Ascending aorta (tissue), 2 donors: ENCODE measurements around the gene L1TD1. TPM values are rescaled to one million over a fixed set of nuclear protein-coding genes. Genes with fewer than 3 reads are reported as not detected.
"Not testable (repeated sequence)": the region's sequence is repeated elsewhere in the genome, so short reads cannot be mapped to it uniquely, and the experiment has no call there.

ENCODE experiments used
- DNase-seq, 2 donors: peaks; one replicate each; pipeline ENCODE4 v3.0.0-alpha.2; 2019; ENCODE audit warnings: low spot score in 2 of 2
- H3K27ac ChIP-seq, 2 donors: fragments of 200-600 bp; sonication (generic); one replicate each; pipeline ENCODE4 v1.5.1; 2016 to 2017; ENCODE audit warnings: mild to moderate bottlenecking in 1 of 2
- H3K27me3 ChIP-seq: fragments of 200-600 bp; sonication (generic); one replicate; pipeline ENCODE4 v1.5.1; 2017
- H3K36me3 ChIP-seq, 2 donors: fragments of 200-600 bp; sonication (generic); one replicate each; pipeline ENCODE4 v1.5.1; 2016
- H3K4me1 ChIP-seq, 2 donors: fragments of 200-600 bp; sonication (generic); one replicate each; pipeline ENCODE4 v1.5.1; 2016 to 2017; ENCODE audit warnings: mild to moderate bottlenecking in 1 of 2
- H3K4me3 ChIP-seq, 2 donors: fragments of 200-600 bp; sonication (generic); one replicate each; pipeline ENCODE4 v1.5.1; 2016 to 2017; ENCODE audit warnings: mild to moderate bottlenecking in 1 of 2
- H3K9me3 ChIP-seq, 2 donors: fragments of 200-600 bp; sonication (generic); one replicate each; pipeline ENCODE4 v1.5.1; 2016
- intact Hi-C: fragments of 100-400 bp; cut with DNase I; formaldehyde crosslinking; loops from one replicate; pipeline ENCODE4 v1.15.1; 2023
- total RNA-seq: library from RNA; depleted of rRNA; stranded (reverse); fragments of >200 nt; gene quantifications from one replicate; pipeline ENCODE4 v1.1.0, GENCODE V29; 2016
- TF ChIP-seq, protein P1 (sequence below), 3 experiments: fragments of 200-600 bp in 2 of 3; fragments of 450-650 bp in 1 of 3; sonication (generic) in 2 of 3; IDR thresholded peaks; one replicate each; pipeline ENCODE4 v1.5.1; 2016 to 2019; ENCODE audit warnings: antibody characterized with exemption in 3 of 3, mild to moderate bottlenecking in 1 of 3, moderate library complexity in 1 of 3

The L1TD1 gene
- total RNA-seq, 1 donor from 2014 or later, result not detected

DNA sequence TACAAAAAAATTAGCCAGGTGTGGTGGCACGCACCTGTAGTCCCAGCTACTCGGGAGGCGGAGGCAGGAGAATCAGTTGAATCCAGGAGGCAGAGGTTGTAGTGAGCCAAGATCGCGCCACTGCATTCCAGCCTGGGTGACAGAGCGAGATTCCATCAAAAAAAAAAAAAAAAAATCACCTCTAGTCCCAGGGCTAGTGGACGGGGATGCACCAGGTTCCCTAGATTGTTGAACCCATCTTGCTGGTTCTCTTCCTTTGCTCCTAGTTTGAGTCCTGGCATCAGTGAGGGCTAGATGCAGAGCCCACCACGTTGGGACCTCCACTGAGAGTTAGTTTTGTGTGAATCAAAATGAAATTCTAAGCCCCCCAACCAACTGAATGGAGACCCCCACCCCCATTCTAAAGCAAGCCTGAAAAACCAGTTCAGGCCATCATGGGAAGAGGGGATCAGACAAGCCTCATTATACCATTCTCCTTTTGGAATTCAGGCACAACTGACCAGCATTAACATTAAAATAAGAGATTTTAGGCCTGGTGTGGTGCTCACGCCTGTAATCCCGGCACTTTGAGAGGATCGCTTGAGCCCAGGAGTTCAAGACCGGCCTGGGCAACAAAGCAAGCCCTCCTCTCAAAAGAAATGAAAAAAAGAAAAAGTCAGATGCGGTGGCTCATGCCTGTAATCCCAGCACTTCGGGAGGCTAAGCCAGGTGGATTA, 17.9 kb upstream of the L1TD1 start:
- TF ChIP-seq, protein P1, sequence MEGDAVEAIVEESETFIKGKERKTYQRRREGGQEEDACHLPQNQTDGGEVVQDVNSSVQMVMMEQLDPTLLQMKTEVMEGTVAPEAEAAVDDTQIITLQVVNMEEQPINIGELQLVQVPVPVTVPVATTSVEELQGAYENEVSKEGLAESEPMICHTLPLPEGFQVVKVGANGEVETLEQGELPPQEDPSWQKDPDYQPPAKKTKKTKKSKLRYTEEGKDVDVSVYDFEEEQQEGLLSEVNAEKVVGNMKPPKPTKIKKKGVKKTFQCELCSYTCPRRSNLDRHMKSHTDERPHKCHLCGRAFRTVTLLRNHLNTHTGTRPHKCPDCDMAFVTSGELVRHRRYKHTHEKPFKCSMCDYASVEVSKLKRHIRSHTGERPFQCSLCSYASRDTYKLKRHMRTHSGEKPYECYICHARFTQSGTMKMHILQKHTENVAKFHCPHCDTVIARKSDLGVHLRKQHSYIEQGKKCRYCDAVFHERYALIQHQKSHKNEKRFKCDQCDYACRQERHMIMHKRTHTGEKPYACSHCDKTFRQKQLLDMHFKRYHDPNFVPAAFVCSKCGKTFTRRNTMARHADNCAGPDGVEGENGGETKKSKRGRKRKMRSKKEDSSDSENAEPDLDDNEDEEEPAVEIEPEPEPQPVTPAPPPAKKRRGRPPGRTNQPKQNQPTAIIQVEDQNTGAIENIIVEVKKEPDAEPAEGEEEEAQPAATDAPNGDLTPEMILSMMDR (IDR thresholded peaks at IDR 0.05), result no peak
- Histone ChIP-seq H3K27ac (no peak overlapping the region), H3K36me3 (no peaks in the 10 kb centered on the region), H3K9me3 (no peaks in the 10 kb centered on the region), H3K4me3 (no peak overlapping the region), H3K4me1 (no peaks in the 10 kb centered on the region), H3K27me3 (no peaks in the 10 kb centered on the region)
- DNase-seq, result no peak
- intact Hi-C loops, result loop anchor here (2.0 kb wide), 1 partner anchor 230 kb away; no protein-coding TSS in a partner anchor

- no peak overlapping the region for H3K27ac ChIP-seq
- H3K27me3 ChIP-seq, result no peaks in the 10 kb centered on the region
- H3K4me3 ChIP-seq, result no peak overlapping the region
- TF ChIP-seq, protein P1 (IDR thresholded peaks at IDR 0.05), result no peak
- DNase-seq, result no peak
- no peaks in the 10 kb centered on the region for H3K4me1 ChIP-seq
- no peaks in the 10 kb centered on the region for H3K9me3 ChIP-seq
- intact Hi-C loops, result loop anchor here (2.0 kb wide), 1 partner anchor 229 kb away; no protein-coding TSS in a partner anchor
- no peaks in the 10 kb centered on the region for H3K36me3 ChIP-seq
These were observed 17.0 kb upstream of the L1TD1 start for GRCh38 chr1:62177621-62178020.

DNA sequence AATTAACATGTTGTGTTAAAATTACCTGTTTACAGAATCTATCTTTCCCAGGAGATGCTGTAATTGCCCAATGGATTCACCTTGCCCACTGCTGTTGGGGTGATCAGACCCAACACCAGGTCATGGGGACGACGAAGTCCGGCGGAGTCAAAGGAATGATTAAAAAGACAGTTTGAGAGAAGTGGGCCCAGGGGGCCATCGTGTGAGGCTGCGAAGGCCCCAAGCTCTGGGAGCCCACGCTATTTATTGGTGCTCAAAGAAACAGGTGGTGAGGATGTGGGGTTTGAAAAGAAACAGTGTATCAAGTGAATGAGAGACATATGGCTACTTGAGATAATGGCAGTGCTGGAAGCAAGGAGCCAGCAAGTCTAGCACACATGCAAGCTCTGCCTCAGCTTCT, 16.3 kb upstream of the L1TD1 start:
- intact Hi-C loops, result no loop called here
- DNase-seq, result no peak
- TF ChIP-seq, protein P1 (IDR thresholded peaks at IDR 0.05), result no peak

DNA sequence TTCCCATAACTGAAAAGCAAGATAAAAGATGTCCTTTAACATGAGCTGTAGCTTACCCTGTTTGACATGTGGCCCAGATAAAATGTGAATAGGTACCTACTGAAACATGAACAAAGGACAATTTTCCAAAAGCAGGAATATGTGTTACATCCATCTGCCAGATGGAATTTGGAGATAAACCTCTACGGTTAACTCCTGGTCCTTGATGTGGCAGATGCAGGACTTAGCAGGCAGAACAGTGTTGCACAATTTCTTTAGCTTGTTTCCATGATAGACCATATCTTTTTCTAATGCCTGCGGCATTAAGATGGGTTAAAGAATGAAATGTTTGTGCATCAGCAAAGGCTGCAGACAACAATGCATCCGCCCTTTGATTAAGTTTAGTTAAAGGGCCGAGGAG, 14.6 kb upstream of the L1TD1 start:
- H3K27ac ChIP-seq, H3K4me1 ChIP-seq, H3K36me3 ChIP-seq, H3K27me3 ChIP-seq, H3K4me3 ChIP-seq, intact Hi-C loops, H3K9me3 ChIP-seq, DNase-seq: not testable (repeated sequence)

More for the DNA sequence above, 16.3 kb upstream of the L1TD1 start:
- H3K36me3 ChIP-seq, result no peaks in the 10 kb centered on the region
- H3K27me3 ChIP-seq, result no peaks in the 10 kb centered on the region
- no peaks in the 10 kb centered on the region for H3K9me3 ChIP-seq
- H3K27ac ChIP-seq, result no peak overlapping the region
- no peak overlapping the region for H3K4me3 ChIP-seq
- no peaks in the 10 kb centered on the region for H3K4me1 ChIP-seq

DNA sequence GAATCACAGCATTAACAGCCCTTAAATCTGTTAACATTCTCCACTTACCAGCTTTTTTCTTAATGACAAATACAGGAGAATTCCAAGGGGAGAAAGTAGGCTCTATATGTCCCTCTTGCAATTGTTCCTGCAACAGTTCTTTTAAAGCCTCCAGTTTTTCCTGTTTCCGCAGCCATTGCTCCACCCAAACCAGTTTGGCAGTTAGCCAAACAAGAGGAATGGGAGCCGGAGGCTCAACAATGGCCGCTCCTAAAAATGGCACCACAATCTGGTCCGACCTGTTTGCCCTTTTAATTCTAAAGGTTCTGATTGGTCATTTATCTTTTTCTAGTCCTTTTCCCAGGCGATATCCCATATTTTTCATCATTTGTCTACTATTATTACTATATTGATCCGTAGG, 14.0 kb upstream of the L1TD1 start:
- H3K27me3 ChIP-seq, result no peaks in the 10 kb centered on the region
- no peak for DNase-seq
- no peak overlapping the region for H3K4me3 ChIP-seq
- no peaks in the 10 kb centered on the region for H3K9me3 ChIP-seq
- TF ChIP-seq, protein P1 (IDR thresholded peaks at IDR 0.05), result no peak
- H3K36me3 ChIP-seq, result no peaks in the 10 kb centered on the region
- H3K27ac ChIP-seq, result no peak overlapping the region
- intact Hi-C loops, result no loop called here
- no peaks in the 10 kb centered on the region for H3K4me1 ChIP-seq

GRCh38 chr1:62181532-62181931, 13.1 kb upstream of the L1TD1 start:
- H3K4me3 ChIP-seq, result no peak overlapping the region
- no peaks in the 10 kb centered on the region for H3K27me3 ChIP-seq
- H3K4me1 ChIP-seq, result no peaks in the 10 kb centered on the region
- no peaks in the 10 kb centered on the region for H3K9me3 ChIP-seq
- intact Hi-C loops, result no loop called here
- no peak overlapping the region for H3K27ac ChIP-seq
- TF ChIP-seq, protein P1 (IDR thresholded peaks at IDR 0.05), result no peak
- no peak for DNase-seq
- H3K36me3 ChIP-seq, result no peaks in the 10 kb centered on the region

DNA sequence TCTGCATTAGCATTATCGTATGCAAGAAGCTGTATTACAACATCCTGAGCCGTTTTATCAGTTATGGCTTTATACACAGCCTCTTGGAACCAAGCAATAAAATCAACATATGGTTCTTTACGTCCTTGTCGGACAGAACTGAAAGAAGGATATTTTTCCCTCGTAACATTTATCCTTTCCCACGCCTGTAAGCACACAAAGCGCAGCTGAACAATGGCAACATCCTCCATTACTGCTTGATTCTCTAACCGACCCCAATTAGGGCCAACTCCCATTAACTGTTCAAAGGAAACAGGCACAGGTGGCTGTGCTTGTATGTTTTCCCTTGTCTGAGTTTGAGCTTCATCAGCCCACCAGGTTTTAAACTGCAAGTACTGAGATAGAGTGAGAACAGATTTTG, 12.5 kb upstream of the L1TD1 start:
- H3K27me3 ChIP-seq, DNase-seq, H3K4me3 ChIP-seq, H3K4me1 ChIP-seq, intact Hi-C loops, H3K36me3 ChIP-seq, H3K27ac ChIP-seq, H3K9me3 ChIP-seq: not testable (repeated sequence)

DNA sequence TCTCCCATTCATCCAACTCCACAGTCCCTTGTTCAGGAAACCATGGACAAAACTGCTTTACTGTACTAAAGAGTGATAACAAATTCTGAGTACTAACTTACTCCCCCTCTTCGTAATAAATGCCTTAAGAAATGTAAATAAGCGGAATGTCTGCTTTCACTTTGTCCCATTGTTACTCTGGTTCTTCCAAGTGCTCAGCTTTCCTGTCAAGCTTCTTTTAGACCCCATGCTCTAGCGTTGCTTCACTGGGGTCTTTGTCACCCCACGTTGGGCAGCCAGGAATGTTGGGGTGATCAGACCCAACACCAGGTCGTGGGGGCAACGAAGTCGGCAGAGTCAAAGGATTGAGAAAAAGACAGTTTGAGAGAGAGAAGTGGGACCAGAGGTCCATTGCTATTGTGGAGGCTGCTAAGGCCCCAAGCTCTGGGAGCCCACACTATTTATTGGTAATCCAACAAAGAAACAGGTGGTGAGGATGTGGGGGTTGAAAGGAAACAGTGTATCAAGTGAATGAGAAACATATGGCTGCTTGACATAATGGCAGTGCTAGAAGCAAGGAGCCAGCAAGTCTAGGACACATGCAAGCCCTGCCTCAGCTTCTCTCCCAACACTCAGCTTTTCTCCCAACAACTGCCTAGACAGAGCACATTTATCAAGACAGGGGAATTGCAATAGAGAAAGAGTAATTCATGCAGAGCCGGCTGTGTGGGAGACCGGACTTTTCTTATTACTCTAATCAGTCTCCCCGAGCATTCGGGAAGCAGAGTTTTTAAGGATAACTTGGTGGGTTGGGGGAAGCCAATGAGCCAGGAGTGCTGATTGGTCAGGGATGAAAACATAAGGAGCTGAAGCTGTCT, 11.3 kb upstream of the L1TD1 start:
- H3K36me3 ChIP-seq, H3K4me1 ChIP-seq, DNase-seq, H3K27me3 ChIP-seq, H3K4me3 ChIP-seq, intact Hi-C loops, H3K27ac ChIP-seq, H3K9me3 ChIP-seq: not testable (repeated sequence)
